ENCODE measurements around the gene CCDC102B.

DNA sequence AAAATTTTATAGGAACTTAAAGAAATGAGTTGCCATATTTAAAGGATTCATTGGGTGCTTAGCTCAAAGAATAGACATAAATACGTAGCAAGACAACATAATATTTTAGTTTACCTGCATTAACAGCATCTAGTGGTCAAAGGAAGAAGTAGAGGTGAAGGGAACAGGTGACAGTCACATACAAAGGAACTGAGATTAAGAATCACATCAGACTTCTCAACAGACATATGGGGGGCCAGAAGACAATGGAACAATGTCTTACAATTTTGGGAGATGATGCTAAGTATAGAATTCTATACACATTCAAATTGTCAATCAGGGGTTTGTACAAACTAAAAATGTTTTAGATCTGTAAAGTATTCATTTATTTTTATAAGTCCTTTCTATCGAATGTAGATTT, 38.6 kb upstream of the CCDC102B start:
- TF ChIP-seq, protein P1, sequence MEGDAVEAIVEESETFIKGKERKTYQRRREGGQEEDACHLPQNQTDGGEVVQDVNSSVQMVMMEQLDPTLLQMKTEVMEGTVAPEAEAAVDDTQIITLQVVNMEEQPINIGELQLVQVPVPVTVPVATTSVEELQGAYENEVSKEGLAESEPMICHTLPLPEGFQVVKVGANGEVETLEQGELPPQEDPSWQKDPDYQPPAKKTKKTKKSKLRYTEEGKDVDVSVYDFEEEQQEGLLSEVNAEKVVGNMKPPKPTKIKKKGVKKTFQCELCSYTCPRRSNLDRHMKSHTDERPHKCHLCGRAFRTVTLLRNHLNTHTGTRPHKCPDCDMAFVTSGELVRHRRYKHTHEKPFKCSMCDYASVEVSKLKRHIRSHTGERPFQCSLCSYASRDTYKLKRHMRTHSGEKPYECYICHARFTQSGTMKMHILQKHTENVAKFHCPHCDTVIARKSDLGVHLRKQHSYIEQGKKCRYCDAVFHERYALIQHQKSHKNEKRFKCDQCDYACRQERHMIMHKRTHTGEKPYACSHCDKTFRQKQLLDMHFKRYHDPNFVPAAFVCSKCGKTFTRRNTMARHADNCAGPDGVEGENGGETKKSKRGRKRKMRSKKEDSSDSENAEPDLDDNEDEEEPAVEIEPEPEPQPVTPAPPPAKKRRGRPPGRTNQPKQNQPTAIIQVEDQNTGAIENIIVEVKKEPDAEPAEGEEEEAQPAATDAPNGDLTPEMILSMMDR (IDR thresholded peaks at IDR 0.05), result no peak
- no peak for TF ChIP-seq POLR2A (IDR thresholded peaks at IDR 0.05)
